DND-41 (cell line): ENCODE measurements around the gene EPDR1.

ENCODE experiments used
- CTCF ChIP-seq: IDR thresholded peaks from 2 replicates; pipeline ENCODE4 v1.5.1; 2012; ENCODE audit warnings: borderline replicate concordance, low read length, moderate library complexity, mild to moderate bottlenecking; ENCODE audit not compliant: poor library complexity, severe bottlenecking; ENCODE audit errors: extremely low read depth
- EZH2 ChIP-seq: IDR thresholded peaks from 3 replicates; pipeline ENCODE4 v1.6.1; 2012; ENCODE audit warnings: borderline replicate concordance, low read depth, mild to moderate bottlenecking, moderate library complexity, low read length, inconsistent platforms; ENCODE audit not compliant: severe bottlenecking

GRCh38 chr7:37933018-37933566 lies 12.7 kb downstream of the EPDR1 start:
- no peak for TF ChIP-seq CTCF
- TF ChIP-seq EZH2: no peak
